HG03139 (cell line): ENCODE results near the gene CLEC20A.
"Not testable (repeated sequence)": the region's sequence is repeated elsewhere in the genome, so short reads cannot be mapped to it uniquely, and the experiment has no call there.

Source experiments
- ATAC-seq: cut with Tn5 transposase; IDR thresholded peaks from one replicate; pipeline ENCODE4 v1.9.1; 2021; ENCODE audit not compliant: unreplicated experiment

The CLEC20A gene

DNA sequence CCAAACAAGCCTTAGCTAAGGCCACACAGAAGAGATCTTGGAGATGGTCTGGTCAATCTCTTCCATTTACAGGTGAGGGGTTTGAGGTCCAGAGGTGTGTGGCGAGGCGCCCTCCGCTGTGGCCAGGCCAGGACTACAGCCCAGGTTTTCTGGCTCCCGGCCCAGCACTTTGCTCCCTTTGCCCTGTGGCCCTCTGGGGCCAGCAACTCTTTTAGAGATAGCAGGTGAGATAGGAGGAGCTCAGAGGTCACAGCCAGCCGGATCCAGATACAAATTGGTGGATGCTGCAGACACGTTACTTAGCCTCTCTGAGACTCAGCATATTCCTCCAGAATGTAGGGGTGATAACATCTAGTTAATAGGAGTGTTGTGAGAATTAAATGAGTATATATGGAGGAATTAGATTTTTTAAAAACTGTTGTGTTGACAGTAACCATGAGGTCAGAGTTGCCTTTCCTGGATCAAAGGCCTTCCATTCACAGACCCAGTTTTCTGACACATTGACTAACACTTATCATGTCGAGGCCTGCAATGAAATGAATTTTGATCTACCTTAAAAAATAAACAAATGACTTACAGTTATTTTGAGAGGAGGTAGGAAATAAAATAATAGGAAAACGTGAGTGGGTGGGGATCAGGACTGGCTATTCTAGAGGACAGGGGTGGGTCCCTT lies 32.7 kb upstream of the CLEC20A start:
- ATAC-seq, result no peak

- no peak for ATAC-seq
Measured at GRCh38 chr1:178528953-178529335, 32.2 kb upstream of the CLEC20A start.

DNA sequence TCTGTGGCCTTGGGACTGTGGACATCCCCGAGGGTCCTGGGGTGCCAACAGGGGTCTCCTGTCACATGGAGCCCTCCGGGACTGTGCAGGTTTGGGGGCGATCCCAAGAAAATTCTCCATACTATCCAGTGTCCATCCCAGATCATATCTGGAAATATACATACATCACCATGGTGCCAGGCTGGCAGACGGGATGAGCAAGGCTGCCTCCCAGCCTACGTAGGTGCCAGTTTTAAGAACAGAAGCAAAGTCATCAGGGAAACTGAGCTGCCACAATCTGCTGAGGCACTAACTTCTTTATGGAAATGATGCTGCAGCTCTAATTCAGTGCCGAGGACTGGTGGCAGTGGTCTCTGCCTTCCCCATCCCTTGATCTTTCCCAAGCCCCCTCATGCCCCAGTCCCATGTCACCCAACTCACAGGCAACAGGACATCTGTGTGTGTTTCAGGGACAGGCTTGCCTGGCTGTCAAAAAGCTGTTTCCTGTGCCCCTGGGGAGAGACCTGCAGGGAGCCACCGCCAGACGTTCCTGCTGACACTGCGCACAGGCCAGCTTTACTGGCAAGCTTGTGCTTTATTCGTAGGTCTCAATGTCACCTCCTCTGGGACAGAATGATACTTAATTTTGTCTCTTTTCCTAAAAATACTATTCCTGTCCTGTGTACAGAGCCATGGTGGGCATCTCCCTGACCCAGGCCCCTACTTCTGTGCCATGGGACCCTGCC lies 31.6 kb upstream of the CLEC20A start:
- ATAC-seq, result no peak

- no peak for ATAC-seq
Measured at GRCh38 chr1:178527117-178527516, 30.4 kb upstream of the CLEC20A start.

- no peak for ATAC-seq
Measured at GRCh38 chr1:178521241-178521640, 24.5 kb upstream of the CLEC20A start.

DNA sequence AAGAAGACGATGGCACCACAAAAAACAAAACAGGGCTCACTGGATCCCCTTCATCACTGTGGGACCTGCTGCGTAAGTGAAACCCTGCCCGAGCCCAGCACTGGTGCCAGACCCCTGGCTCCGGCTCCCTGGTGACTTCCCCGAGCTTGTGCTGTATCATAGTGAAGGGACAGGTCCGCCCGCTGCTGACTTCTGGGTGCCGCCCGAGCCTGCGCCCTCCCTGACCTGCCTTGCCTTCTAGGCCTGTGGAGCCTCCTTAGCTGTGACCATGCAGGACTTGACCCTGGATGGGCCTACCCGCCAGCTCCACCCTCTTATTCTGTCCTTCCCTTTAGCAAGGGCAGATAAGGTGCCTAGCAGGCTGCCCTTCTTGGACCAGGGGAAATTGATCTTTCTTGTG lies 24.0 kb upstream of the CLEC20A start:
- ATAC-seq, result no peak

DNA sequence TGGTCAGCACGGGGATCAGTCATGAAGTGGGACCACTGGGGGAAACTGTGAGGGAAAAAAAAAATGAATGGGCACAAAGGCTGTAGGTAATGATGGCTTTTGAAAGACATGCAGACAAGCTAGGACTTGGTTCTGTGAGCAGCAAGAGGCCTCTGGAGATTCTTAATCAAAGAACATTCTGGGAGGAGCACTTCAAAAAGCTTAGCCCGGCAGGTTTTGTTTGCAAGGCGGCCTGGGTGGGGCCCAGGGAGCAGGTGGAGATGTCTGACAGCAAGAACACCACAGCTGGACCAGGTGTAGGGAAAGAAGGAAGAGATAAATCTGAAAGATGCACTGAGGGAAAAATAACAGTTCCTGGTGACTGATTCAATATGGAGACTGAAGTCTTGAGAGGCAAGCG lies 22.1 kb upstream of the CLEC20A start:
- ATAC-seq, result no peak

DNA sequence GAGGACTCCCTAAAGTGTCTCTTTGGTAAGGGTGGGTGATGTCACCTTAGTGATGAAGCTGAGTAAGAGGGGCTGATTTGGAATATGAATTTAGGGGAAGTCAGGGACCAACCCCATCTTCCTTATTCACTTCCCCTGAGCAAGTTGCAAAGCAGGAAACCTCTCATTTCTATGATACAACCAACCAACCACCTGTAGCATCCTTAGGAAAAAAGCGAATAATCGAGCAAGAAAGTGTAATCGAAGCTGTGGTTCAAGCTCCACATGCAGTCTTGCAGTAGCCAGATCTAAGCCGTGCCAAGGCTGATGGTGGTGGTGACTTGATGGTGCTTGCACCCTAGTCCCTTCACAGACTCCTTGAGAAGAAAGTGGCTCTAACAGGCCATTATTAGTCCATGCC lies 19.3 kb upstream of the CLEC20A start:
- ATAC-seq, result no peak

DNA sequence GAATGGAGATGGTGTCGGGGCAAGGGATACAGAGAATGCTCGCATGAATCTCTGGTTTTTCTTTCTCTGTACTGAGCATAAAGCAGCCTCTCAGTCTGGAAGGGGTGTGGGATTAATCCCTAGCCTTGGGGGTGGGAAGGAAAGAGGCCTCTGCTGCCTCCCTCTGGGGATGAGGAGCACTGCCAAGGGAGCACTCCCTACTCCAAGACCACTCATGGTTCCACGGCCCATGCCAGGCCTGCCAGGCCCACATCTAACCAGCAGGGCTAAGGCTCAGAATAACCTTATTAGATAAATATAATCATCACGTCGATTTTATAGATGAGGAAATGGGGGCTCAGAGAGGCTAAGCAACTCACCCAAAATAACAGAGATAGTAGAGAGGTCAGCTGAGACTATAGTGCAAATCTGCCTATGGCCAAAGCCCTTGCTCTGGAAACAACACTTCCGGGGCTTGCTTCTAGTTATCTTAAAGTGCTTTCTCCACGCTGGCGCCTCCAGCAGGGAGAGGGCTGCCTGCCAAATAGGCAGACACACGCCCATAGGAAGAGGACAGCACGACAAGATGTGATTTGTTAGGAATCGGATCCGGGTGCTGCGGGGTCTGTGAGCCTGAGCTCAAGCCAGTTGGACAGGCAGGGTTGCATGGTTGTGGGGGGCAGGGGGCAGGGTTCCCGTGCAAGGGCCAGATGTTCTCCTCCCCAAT lies 16.7 kb upstream of the CLEC20A start:
- ATAC-seq, result no peak

DNA sequence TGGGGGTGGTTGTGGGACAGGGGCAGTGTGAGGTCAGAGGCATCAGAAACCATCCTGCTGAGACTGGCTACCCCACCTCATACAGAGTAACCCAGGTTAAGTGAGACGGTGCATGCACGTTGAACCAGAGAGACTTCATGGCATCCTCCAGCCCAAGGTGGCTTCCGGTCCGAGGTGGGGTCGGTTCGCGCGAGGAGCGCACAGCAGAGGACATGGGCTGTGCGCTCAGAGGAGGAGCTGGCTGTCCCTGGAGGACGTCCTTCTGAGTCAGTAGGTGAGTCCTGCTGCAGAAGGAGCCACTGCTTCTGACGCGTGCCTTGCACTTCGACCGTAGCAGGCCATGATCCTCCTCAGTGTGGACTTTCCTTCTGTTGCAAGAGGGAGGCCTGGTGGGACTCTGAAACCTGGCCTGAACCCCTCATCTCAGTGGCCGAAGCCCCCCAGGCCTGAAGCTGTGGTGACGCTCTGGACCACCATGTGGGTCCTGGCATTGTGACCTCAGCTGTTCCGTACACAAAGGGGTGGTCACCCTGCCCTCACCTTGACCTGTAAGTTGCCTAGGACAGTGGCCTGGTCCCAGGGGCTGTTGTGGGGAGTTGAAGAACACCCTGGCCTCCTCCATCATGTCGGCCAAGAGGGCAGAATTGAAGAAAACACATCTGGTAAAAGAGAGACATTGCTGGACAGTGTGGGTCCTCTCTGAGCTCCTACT lies 16.0 kb upstream of the CLEC20A start, which contains the start of gene TEX35:
Gene TEX35, plus strand, starts transcription at position 544 of the 712 bp plus-strand sequence. Its CDS starts 80 bp downstream, at position 624.
- ATAC-seq, result no peak

DNA sequence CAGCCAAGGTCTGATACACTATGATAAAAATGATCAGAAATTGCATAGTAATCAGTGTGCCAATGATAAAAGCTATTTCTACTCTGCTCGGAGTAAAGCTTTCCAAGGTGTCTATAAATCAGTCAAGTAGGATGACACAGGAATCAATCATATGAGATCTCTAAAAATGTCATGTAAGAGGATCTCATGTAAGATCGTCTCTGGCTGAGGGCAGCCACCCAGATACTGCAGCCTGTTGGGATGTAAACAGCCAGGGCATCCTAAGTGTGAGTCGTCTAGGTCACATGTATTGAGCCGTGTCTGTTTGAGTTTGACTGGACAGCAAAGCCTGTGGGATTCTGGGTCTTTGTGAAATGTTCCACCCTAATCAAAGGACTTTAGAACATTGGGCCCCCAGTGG lies 13.4 kb upstream of the CLEC20A start:
- no peak for ATAC-seq

- no peak for ATAC-seq
Measured at GRCh38 chr1:178509414-178510007, 12.7 kb upstream of the CLEC20A start.

DNA sequence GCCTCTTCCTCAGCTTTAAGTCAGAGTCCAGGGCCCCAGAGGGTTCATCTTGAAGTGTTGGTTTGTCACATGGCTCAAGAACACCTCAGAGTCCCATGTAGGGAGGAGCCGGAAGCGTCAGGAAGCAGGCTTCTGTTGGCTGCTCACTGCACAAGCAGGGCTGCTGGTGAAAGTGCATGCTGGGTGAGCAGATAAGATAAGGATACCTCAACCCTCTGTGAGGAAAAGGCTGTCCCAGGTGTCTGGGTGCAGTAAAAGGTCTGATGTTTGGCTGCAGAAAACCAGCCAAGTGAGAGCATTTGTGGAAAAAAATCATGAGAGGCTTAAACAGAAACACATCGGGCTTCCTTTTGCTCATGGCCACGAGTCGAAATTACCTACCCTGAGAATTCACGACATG lies 9.9 kb upstream of the CLEC20A start:
- ATAC-seq, result no peak

GRCh38 chr1:178506177-178506576 lies 9.4 kb upstream of the CLEC20A start:
- ATAC-seq, result no peak

- ATAC-seq, result no peak
Measured at GRCh38 chr1:178504286-178504685, 7.5 kb upstream of the CLEC20A start.

GRCh38 chr1:178503849-178504248 lies 7.1 kb upstream of the CLEC20A start:
- ATAC-seq, result no peak

DNA sequence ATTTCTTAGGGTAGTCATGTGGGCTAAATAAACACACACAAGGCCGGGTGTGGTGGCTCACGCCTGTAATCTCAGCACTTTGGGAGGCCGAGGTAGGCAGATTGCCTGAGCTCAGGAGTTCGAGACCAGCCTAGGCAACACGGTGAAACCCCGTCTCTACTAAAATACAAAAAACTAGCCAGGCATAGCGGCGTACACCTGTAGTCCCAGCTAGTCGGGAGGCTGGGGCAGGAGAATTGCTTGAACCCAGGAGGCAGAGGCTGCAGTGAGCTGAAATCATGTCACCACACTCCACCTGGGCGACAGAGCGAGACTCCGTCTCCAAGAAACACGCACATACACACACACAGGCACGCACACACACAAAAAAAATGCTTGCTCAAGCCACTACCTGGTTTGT lies 6.6 kb upstream of the CLEC20A start:
- ATAC-seq, result not testable (repeated sequence)

- no peak for ATAC-seq
Measured at GRCh38 chr1:178502856-178503255, 6.1 kb upstream of the CLEC20A start.

- no peak for ATAC-seq
Measured at GRCh38 chr1:178502330-178502714, 5.6 kb upstream of the CLEC20A start.

DNA sequence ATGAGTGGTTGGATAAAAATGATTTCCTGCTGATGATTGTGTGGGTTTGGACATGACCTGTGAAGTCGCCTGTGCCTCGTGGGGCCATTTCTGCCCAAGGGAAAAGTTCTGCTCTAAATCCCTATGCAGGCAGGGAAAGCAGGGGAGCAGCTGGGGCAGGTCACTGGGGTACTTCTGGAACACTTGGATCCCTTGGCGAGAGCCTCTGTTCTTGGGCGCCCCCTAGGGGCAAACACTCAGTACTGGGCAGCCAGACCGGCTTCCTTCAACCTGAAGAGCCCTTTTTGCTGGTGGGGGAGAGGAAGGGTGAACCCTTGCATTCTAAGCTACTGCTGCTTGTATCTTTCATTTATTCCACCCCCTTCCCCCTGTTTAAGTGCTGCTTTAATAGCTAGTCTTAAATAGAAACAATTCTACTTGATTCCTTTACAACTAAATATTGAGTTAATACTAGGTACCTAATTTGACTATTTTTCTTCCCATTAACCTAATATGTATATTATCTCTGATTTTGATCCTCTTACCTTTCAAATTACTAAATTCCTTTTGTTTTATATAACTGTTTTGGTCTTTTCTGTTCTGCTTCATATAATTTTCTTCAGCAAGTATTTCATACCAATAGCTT lies 5.1 kb upstream of the CLEC20A start:
- ATAC-seq, result peak; percentile 75
